ENCODE results near the gene APPL2. TPM values are rescaled to one million over a fixed set of nuclear protein-coding genes. Genes with fewer than 3 reads are reported as not detected.
"Not testable (repeated sequence)": the region's sequence is repeated elsewhere in the genome, so short reads cannot be mapped to it uniquely, and the experiment has no call there.

Gene APPL2
- total RNA-seq, 1 donor from 2014 or later, result 47.5 TPM

GRCh38 chr12:105256921-105257320 is 20.9 kb upstream of the APPL2 start:
- Mint-ChIP-seq H3K4me1 (ENCODE audit: low read depth) (peaks cover 68% of the 10 kb centered on the region), H3K27me3 (ENCODE audit: low read depth) (no peaks in the 10 kb centered on the region), H3K36me3 (ENCODE audit: low read depth) (no peaks in the 10 kb centered on the region), H3K9me3 (ENCODE audit: low read depth) (peaks cover 4% of the 10 kb centered on the region), H3K4me3 (ENCODE audit: unreplicated experiment) (peak overlapping the region; percentile 13), H3K27ac (ENCODE audit: unreplicated experiment) (peak overlapping the region; percentile 92)
- no peak for DNase-seq (ENCODE audit: low spot score)
- TF ChIP-seq, protein P1, sequence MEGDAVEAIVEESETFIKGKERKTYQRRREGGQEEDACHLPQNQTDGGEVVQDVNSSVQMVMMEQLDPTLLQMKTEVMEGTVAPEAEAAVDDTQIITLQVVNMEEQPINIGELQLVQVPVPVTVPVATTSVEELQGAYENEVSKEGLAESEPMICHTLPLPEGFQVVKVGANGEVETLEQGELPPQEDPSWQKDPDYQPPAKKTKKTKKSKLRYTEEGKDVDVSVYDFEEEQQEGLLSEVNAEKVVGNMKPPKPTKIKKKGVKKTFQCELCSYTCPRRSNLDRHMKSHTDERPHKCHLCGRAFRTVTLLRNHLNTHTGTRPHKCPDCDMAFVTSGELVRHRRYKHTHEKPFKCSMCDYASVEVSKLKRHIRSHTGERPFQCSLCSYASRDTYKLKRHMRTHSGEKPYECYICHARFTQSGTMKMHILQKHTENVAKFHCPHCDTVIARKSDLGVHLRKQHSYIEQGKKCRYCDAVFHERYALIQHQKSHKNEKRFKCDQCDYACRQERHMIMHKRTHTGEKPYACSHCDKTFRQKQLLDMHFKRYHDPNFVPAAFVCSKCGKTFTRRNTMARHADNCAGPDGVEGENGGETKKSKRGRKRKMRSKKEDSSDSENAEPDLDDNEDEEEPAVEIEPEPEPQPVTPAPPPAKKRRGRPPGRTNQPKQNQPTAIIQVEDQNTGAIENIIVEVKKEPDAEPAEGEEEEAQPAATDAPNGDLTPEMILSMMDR (IDR thresholded peaks at IDR 0.05), result no peak

DNA sequence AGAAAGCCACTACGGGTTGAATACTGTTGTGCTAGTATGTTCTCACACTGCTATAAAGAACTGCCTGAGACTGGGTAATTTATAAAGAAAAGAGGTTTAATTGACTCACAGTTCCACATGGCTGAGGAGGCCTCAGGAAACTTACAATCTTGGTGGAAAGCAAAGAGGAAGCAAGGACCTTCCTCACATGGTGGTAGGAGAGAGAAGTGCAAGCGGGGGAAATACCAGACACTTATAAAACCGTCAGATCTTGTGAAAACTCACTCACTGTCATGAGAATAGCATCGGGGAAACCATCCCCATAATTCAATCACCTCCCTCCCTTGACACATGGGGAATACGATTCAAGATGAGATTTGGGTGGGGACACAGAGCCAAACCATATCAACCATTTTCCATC is 20.5 kb upstream of the APPL2 start:
- not testable (repeated sequence) for H3K9me3 Mint-ChIP-seq (ENCODE audit: low read depth); H3K27me3 Mint-ChIP-seq (ENCODE audit: low read depth); H3K36me3 Mint-ChIP-seq (ENCODE audit: low read depth)

GRCh38 chr12:105256011-105256410 is 20.0 kb upstream of the APPL2 start:
- H3K4me1 Mint-ChIP-seq (ENCODE audit: low read depth), result peaks cover 68% of the 10 kb centered on the region
- no peak for DNase-seq (ENCODE audit: low spot score)
- TF ChIP-seq, protein P1 (IDR thresholded peaks at IDR 0.05), result no peak
- no peaks in the 10 kb centered on the region for H3K27me3 Mint-ChIP-seq (ENCODE audit: low read depth)
- H3K9me3 Mint-ChIP-seq (ENCODE audit: low read depth), result peaks cover 4% of the 10 kb centered on the region
- H3K27ac Mint-ChIP-seq (ENCODE audit: unreplicated experiment), result peak overlapping the region; percentile 92
- no peak overlapping the region for H3K4me3 Mint-ChIP-seq (ENCODE audit: unreplicated experiment)
- no peaks in the 10 kb centered on the region for H3K36me3 Mint-ChIP-seq (ENCODE audit: low read depth)

More for the DNA sequence above, 20.5 kb upstream of the APPL2 start:
- not testable (repeated sequence) for DNase-seq (ENCODE audit: low spot score); H3K4me3 Mint-ChIP-seq (ENCODE audit: unreplicated experiment)
- Mint-ChIP-seq H3K4me1 (ENCODE audit: low read depth) (peaks cover 68% of the 10 kb centered on the region), H3K27ac (ENCODE audit: unreplicated experiment) (peak overlapping the region; percentile 92)

GRCh38 chr12:105253866-105254513 is 18.0 kb upstream of the APPL2 start:
- Mint-ChIP-seq H3K4me3 (ENCODE audit: unreplicated experiment) (peak overlapping the region; percentile 37), H3K36me3 (ENCODE audit: low read depth) (no peaks in the 10 kb centered on the region), H3K27ac (ENCODE audit: unreplicated experiment) (peak overlapping the region; percentile 96), H3K4me1 (ENCODE audit: low read depth) (peaks cover 65% of the 10 kb centered on the region), H3K9me3 (ENCODE audit: low read depth) (peaks cover 4% of the 10 kb centered on the region), H3K27me3 (ENCODE audit: low read depth) (no peaks in the 10 kb centered on the region)
- TF ChIP-seq, protein P1 (IDR thresholded peaks at IDR 0.05), result peak; percentile 38
- DNase-seq (ENCODE audit: low spot score), result no peak

DNA sequence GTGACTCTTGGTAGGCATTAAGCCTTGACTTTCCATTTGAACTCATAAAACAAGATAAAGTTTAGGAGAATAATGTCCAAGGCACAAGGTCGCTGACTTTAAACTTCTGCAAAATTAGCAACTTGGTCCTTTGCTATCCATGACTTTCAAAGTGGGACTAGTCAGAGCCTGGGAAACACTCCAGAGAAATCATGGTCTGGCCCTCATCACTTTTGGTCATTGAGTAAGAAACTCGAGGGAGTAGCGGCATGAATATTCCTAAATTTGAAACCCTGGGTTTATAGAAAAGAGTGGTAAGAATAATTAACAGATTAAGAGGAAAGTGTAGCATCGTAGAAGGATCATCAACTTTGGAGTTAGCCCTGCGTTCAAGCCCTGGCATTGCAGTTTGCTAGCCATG is 16.9 kb upstream of the APPL2 start:
- DNase-seq (ENCODE audit: low spot score), result no peak
- Mint-ChIP-seq H3K9me3 (ENCODE audit: low read depth) (peaks cover 4% of the 10 kb centered on the region), H3K36me3 (ENCODE audit: low read depth) (no peaks in the 10 kb centered on the region), H3K4me1 (ENCODE audit: low read depth) (peaks cover 55% of the 10 kb centered on the region), H3K27ac (ENCODE audit: unreplicated experiment) (peak overlapping the region; percentile 96), H3K27me3 (ENCODE audit: low read depth) (no peaks in the 10 kb centered on the region), H3K4me3 (ENCODE audit: unreplicated experiment) (no peak overlapping the region)
- TF ChIP-seq, protein P1 (IDR thresholded peaks at IDR 0.05), result no peak

DNA sequence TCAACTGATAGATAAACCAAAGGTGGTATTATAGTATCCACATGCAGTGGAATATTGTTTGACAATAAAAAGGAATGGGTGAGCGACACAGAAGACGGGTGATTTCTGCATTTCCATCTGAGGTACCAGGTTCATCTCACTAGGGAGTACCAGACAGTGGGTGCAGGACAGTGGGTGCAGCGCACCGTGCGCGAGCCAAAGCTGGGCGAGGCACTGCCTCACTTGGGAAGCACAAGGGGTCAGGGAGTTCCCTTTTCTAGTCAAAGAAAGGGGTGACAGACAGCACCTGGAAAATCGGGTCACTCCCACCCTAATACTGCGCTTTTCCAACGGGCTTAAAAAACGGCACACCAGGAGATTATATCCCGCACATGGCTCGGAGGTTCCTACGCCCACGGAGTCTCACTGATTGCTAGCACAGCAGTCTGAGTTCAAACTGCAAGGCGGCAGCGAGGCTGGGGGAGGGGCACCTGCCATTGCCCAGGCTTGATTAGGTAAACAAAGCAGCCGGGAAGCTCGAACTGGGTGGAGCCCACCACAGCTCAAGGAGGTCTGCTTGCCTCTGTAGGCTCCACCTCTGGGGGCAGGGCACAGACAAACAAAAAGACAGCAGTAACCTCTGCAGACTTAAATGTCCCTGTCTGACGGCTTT is 9.9 kb upstream of the APPL2 start:
- not testable (repeated sequence) for DNase-seq (ENCODE audit: low spot score); H3K4me1 Mint-ChIP-seq (ENCODE audit: low read depth); H3K27ac Mint-ChIP-seq (ENCODE audit: unreplicated experiment); H3K9me3 Mint-ChIP-seq (ENCODE audit: low read depth); H3K36me3 Mint-ChIP-seq (ENCODE audit: low read depth); H3K4me3 Mint-ChIP-seq (ENCODE audit: unreplicated experiment); H3K27me3 Mint-ChIP-seq (ENCODE audit: low read depth)

Data from chondrocyte (in vitro differentiated cells).